Endodermal cell (in vitro differentiated cells): ENCODE results near the gene C17orf75. TPM values are rescaled to one million over a fixed set of nuclear protein-coding genes. Genes with fewer than 3 reads are reported as not detected.

Experiments
- DNase-seq: peaks from one replicate; pipeline ENCODE4 v3.0.0-alpha.2; 2017
- H3K27ac ChIP-seq: 2 replicates; pipeline ENCODE4 v1.5.1; 2013; ENCODE audit warnings: mild to moderate bottlenecking, low read depth, low read length, moderate library complexity
- H3K27me3 ChIP-seq: 2 replicates; pipeline ENCODE4 v1.6.1; 2013; ENCODE audit warnings: mild to moderate bottlenecking, low read length, moderate library complexity; ENCODE audit not compliant: insufficient read depth, control insufficient read depth, poor library complexity, severe bottlenecking
- H3K36me3 ChIP-seq: 2 replicates; pipeline ENCODE4 v1.7.0; 2013; ENCODE audit warnings: mild to moderate bottlenecking, low read length, moderate library complexity; ENCODE audit not compliant: control insufficient read depth, insufficient read depth
- H3K4me1 ChIP-seq: one replicate; pipeline ENCODE4 v1.7.0; 2013; ENCODE audit warnings: low read length; ENCODE audit not compliant: control insufficient read depth, insufficient read depth
- H3K4me3 ChIP-seq: 2 replicates; pipeline ENCODE4 v1.5.1; 2013; ENCODE audit warnings: mild to moderate bottlenecking, low read length, moderate library complexity
- H3K9ac ChIP-seq: 2 replicates; pipeline ENCODE4 v1.6.1; 2013; ENCODE audit warnings: mild to moderate bottlenecking, low read length, moderate library complexity; ENCODE audit not compliant: poor library complexity, severe bottlenecking; ENCODE audit errors: extremely low read depth
- H3K9me3 ChIP-seq: 2 replicates; pipeline ENCODE4 v1.6.1; 2013; ENCODE audit warnings: mild to moderate bottlenecking, low read length, moderate library complexity; ENCODE audit not compliant: control insufficient read depth
- H3K27ac Mint-ChIP-seq: 2 replicates; pipeline ENCODE4 v1.8.0; 2020; ENCODE audit warnings: mixed read lengths
- H3K27me3 Mint-ChIP-seq: 2 replicates; pipeline ENCODE4 v1.8.0; 2021; ENCODE audit warnings: mild to moderate bottlenecking, mixed read lengths; ENCODE audit not compliant: insufficient read depth
- H3K36me3 Mint-ChIP-seq: 2 replicates; pipeline ENCODE4 v1.8.0; 2020; ENCODE audit warnings: low read depth, mixed read lengths
- H3K4me1 Mint-ChIP-seq: 2 replicates; pipeline ENCODE4 v1.8.0; 2020; ENCODE audit warnings: mixed read lengths
- H3K4me3 Mint-ChIP-seq: 2 replicates; pipeline ENCODE4 v1.8.0; 2020; ENCODE audit warnings: mild to moderate bottlenecking, moderate library complexity, mixed read lengths
- H3K9me3 Mint-ChIP-seq: 2 replicates; pipeline ENCODE4 v1.8.0; 2020; ENCODE audit warnings: mild to moderate bottlenecking, mixed read lengths
- WGBS, 2 experiments: methylation state at CpG; one replicate each; pipeline versions ENCODE4 v1.1.5 to v1.1.7; 2013; ENCODE audit warnings: missing lambda C conversion rate in 2 of 2, mixed read lengths in 1 of 2; ENCODE audit not compliant: insufficient coverage in 1 of 2, insufficient read length in 1 of 2; 5-methylcytosine and 5-hydroxymethylcytosine counted together
- total RNA-seq, 2 donors: library from RNA; stranded (reverse); fragmentation: NEBNext Ultra II Directional in 1 of 2; extraction: Animal tissue kit (Norgen Biotek cat#: 25700) in 1 of 2; gene quantifications; 2 replicates in 1 of 2; 3 replicates in 1 of 2; pipeline ENCODE4 v1.2.1, GENCODE V29; 2021
- TF ChIP-seq, protein P1 (sequence below): fragments of 200-600 bp; sonication (generic); conservative IDR thresholded peaks from 2 replicates; pipeline ENCODE4 v1.5.0; 2021; ENCODE audit warnings: antibody characterized with exemption, mild to moderate bottlenecking

Gene C17orf75
- total RNA-seq, 2 donors from 2014 or later, result 33.7 to 52.2 TPM

DNA sequence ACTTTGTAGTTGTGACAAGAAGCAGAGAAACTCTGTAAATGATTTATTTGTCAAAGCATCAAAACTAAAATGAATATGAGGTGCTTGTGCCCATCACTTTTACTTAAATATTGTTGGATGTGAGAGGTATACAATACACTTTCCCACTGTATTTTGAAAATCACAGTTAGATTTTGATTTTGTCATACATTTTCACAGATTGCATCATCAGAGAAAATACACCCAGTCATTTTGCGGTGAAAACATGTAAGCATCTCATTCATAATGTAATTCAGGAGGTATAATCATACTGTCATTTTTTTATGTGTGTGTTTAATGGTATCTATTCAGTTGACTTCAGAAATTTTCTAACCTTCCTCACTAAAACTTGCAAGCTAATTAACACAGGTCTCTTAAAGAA, 19.3 kb upstream of the C17orf75 start:
- no peak for DNase-seq
- Histone ChIP-seq H3K4me3 (no peak overlapping the region), H3K27ac (no peak overlapping the region), H3K36me3 (peaks cover 93% of the 10 kb centered on the region), H3K27me3 (no peaks in the 10 kb centered on the region), H3K9me3 (no peaks in the 10 kb centered on the region), H3K9ac (no peak overlapping the region), H3K4me1 (no peaks in the 10 kb centered on the region)
- H3K36me3 Mint-ChIP-seq, result peaks cover 78% of the 10 kb centered on the region
- H3K4me3 Mint-ChIP-seq, result no peak overlapping the region
- H3K4me1 Mint-ChIP-seq, result no peaks in the 10 kb centered on the region
- 100% methylated on average over 1 of the region's 1 CpG; no CpG with 5 or more reads in 1 of the 2 experiments for WGBS, 2 experiments
- TF ChIP-seq, protein P1, sequence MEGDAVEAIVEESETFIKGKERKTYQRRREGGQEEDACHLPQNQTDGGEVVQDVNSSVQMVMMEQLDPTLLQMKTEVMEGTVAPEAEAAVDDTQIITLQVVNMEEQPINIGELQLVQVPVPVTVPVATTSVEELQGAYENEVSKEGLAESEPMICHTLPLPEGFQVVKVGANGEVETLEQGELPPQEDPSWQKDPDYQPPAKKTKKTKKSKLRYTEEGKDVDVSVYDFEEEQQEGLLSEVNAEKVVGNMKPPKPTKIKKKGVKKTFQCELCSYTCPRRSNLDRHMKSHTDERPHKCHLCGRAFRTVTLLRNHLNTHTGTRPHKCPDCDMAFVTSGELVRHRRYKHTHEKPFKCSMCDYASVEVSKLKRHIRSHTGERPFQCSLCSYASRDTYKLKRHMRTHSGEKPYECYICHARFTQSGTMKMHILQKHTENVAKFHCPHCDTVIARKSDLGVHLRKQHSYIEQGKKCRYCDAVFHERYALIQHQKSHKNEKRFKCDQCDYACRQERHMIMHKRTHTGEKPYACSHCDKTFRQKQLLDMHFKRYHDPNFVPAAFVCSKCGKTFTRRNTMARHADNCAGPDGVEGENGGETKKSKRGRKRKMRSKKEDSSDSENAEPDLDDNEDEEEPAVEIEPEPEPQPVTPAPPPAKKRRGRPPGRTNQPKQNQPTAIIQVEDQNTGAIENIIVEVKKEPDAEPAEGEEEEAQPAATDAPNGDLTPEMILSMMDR, result no peak
- H3K27ac Mint-ChIP-seq, result no peak overlapping the region
- H3K9me3 Mint-ChIP-seq, result no peaks in the 10 kb centered on the region
- no peaks in the 10 kb centered on the region for H3K27me3 Mint-ChIP-seq

GRCh38 chr17:32357615-32358014, 15.6 kb upstream of the C17orf75 start:
- Mint-ChIP-seq H3K9me3 (no peaks in the 10 kb centered on the region), H3K4me3 (no peak overlapping the region), H3K4me1 (peaks cover 11% of the 10 kb centered on the region), H3K27ac (no peak overlapping the region), H3K36me3 (peaks cover 78% of the 10 kb centered on the region), H3K27me3 (no peaks in the 10 kb centered on the region)
- Histone ChIP-seq H3K36me3 (peaks cover 93% of the 10 kb centered on the region), H3K9me3 (no peaks in the 10 kb centered on the region), H3K4me3 (no peak overlapping the region), H3K9ac (no peak overlapping the region), H3K27ac (no peak overlapping the region), H3K4me1 (no peaks in the 10 kb centered on the region), H3K27me3 (no peaks in the 10 kb centered on the region)
- WGBS, 2 experiments, result 95 to 96% methylated on average over 3 to 8 of the region's 8 CpGs
- TF ChIP-seq, protein P1, result no peak
- no peak for DNase-seq

DNA sequence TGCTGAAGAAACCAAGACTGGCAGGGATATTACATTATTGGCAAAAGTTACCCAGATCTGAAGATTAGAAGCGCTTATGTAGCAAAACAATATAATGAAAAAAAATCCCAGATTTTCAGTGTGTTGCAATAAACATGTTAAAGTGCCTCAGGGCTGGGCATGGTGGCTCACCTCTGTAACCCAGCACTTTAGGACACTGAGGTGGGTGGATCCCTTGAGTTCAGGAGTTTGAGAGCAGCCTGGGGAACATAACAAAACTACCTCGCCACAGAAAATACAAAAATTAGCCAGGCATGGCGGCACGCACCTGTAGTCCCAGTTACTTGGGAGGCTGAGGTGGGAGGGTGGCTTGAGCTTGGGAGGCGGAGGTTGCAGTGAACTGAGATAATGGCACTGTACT, 14.8 kb upstream of the C17orf75 start:
- H3K27ac Mint-ChIP-seq, result peak overlapping the region; percentile 66
- H3K9me3 ChIP-seq, result no peaks in the 10 kb centered on the region
- TF ChIP-seq, protein P1, result no peak
- no peak for DNase-seq
- H3K9ac ChIP-seq, result no peak overlapping the region
- no peak overlapping the region for H3K27ac ChIP-seq
- peaks cover 93% of the 10 kb centered on the region for H3K36me3 ChIP-seq
- 95 to 100% methylated on average over 4 to 5 of the region's 5 CpGs for WGBS, 2 experiments
- no peaks in the 10 kb centered on the region for H3K27me3 Mint-ChIP-seq
- H3K4me1 ChIP-seq, result no peaks in the 10 kb centered on the region
- H3K4me3 Mint-ChIP-seq, result no peak overlapping the region
- no peak overlapping the region for H3K4me3 ChIP-seq
- peaks cover 14% of the 10 kb centered on the region for H3K4me1 Mint-ChIP-seq
- no peaks in the 10 kb centered on the region for H3K9me3 Mint-ChIP-seq
- no peaks in the 10 kb centered on the region for H3K27me3 ChIP-seq
- peaks cover 78% of the 10 kb centered on the region for H3K36me3 Mint-ChIP-seq
